HUES64 (cell line): ENCODE results near the gene ZNF462.
"Not testable (repeated sequence)": the region's sequence is repeated elsewhere in the genome, so short reads cannot be mapped to it uniquely, and the experiment has no call there.

Experiments used
- H3K27ac ChIP-seq: 2 replicates; pipeline ENCODE4 v1.7.0; 2013; ENCODE audit warnings: low read depth, low read length, inconsistent platforms
- H3K27me3 ChIP-seq: 2 replicates; pipeline ENCODE4 v1.6.1; 2013; ENCODE audit warnings: mild to moderate bottlenecking, low read length; ENCODE audit not compliant: insufficient read depth
- H3K36me3 ChIP-seq: 2 replicates; pipeline ENCODE4 v1.6.1; 2013; ENCODE audit warnings: mild to moderate bottlenecking, low read length; ENCODE audit not compliant: insufficient read depth
- H3K4me1 ChIP-seq: 2 replicates; pipeline ENCODE4 v1.6.1; 2013; ENCODE audit warnings: mild to moderate bottlenecking, low read length, moderate library complexity; ENCODE audit not compliant: insufficient read depth
- H3K4me3 ChIP-seq: 2 replicates; pipeline ENCODE4 v1.5.1; 2013; ENCODE audit warnings: mild to moderate bottlenecking, low read length, moderate library complexity
- H3K9ac ChIP-seq: 2 replicates; pipeline ENCODE4 v1.6.1; 2013; ENCODE audit warnings: mild to moderate bottlenecking, low read depth, low read length
- H3K9me3 ChIP-seq: 2 replicates; pipeline ENCODE4 v1.6.1; 2013; ENCODE audit warnings: low read depth, low read length; ENCODE audit not compliant: insufficient read depth
- WGBS: fragments of 150-250, 120-280 bp; methylation state at CpG from one replicate; pipeline ENCODE4 v1.1.7; 2013; ENCODE audit warnings: missing lambda C conversion rate; 5-methylcytosine and 5-hydroxymethylcytosine counted together

The ZNF462 gene

DNA sequence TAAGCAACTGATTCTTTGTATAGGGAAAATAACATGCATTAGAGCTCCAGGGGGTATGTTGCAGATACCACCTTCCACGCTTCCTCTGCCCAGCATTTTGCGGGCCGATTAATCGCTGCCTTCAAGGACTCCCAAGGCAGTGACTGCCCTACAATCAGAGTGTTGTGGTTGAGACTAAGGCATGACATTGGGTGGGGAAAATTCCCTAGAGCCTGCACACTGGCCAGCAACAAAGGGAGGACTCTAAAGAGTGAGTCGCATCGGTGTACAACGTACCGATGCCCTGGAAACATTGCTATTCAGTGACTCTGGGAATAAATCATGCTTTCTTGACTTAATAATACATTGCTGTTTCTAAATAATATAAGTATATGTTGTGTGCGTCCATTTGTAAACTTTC is 119.7 kb downstream of the ZNF462 start:
- Histone ChIP-seq H3K27me3 (no peaks in the 10 kb centered on the region), H3K4me3 (no peak overlapping the region), H3K9me3 (no peaks in the 10 kb centered on the region), H3K9ac (no peak overlapping the region), H3K27ac (no peak overlapping the region), H3K4me1 (no peaks in the 10 kb centered on the region), H3K36me3 (peaks cover 100% of the 10 kb centered on the region)
- 95% methylated on average over 8 of the region's 9 CpGs for whole genome bisulfite sequencing

DNA sequence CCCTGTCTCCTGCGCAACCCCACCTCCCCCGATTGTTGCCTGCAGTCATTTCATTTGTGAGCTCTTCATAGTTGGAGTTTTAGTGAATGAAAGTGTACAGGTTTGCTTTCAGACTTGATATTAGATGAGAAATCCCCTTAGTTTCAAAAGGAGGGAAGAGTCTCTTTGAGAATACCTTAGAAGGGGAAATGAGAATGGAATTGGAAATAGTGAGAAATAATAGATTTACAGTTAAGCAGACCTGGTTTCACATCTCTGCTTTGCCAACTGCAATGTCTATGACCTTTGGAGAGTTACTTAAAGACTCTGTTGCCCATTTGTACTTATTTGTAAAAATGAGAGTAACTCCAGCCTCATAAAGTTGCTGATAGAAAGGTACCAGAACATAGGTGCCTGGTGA is 120.4 kb downstream of the ZNF462 start:
- H3K36me3 ChIP-seq = peaks cover 100% of the 10 kb centered on the region
- H3K9me3 ChIP-seq = no peaks in the 10 kb centered on the region
- no peaks in the 10 kb centered on the region for H3K4me1 ChIP-seq
- no peak overlapping the region for H3K9ac ChIP-seq
- H3K27ac ChIP-seq = no peak overlapping the region
- H3K4me3 ChIP-seq = no peak overlapping the region
- WGBS = 95% methylated on average over 2 of the region's 2 CpGs
- H3K27me3 ChIP-seq = no peaks in the 10 kb centered on the region

DNA sequence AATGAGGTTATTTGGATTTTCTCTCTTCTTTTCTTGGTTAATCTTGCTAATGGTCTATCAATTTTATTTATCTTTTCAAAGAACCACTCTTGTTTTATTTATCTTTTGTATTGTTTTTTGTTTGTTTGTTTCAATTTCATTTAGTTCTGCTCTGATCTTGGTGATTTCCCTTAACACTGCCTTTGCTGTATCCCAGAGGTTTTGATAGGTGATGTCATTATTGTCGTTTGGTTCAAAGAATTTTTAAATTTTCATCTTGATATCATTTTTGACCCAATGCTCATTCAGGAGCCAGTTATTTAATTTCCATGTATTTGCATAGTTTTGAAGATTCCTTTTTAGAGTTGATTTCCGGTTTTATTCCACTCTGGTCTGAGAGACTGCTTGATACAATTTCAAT is 126.9 kb downstream of the ZNF462 start:
- not testable (repeated sequence) for H3K4me1 ChIP-seq, H3K4me3 ChIP-seq, H3K9ac ChIP-seq, H3K9me3 ChIP-seq, H3K27me3 ChIP-seq, H3K27ac ChIP-seq
- peaks cover 99% of the 10 kb centered on the region for H3K36me3 ChIP-seq
- WGBS = 97% methylated on average over 2 of the region's 2 CpGs

DNA sequence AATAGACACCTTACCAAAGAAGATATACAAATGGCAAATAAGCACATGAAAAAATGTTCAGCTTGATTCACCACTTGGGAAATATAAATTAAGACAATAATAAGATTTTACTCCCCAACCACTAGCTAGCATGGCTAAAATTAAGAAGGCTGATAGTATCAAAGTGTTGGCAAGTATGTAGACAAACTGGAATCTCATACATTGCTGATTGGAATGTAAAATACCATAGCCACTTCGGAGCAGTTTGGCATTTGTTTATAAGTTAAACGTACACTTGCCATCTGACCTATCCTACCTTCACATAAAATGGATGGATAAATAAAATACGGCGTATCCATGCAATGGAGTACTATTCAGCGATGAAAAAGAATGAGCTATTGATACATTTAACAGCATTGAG is 129.2 kb downstream of the ZNF462 start:
- WGBS = 99% methylated on average over 5 of the region's 5 CpGs
- peaks cover 92% of the 10 kb centered on the region for H3K36me3 ChIP-seq

DNA sequence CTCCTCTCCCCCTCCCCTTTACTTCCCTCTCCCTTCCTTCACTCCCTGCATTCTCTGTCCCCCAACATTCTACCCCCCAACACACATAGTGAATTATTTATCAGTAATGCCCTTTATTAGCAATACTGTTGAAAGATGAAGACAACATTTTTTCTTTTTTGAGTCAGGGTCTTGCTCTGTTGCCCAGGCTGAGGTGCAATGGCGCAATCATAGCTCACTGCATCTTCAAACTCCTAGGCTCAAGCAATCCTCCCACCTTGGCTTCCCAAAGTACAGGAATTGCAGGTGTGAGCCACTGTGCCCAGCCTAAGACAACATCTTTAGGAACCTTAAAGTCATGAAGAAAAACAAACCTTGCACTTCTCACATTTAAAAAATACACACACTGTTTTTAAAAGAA is 130.6 kb downstream of the ZNF462 start:
- peaks cover 91% of the 10 kb centered on the region for H3K36me3 ChIP-seq
- H3K9ac ChIP-seq = no peak overlapping the region
- H3K9me3 ChIP-seq = no peaks in the 10 kb centered on the region
- no peak overlapping the region for H3K27ac ChIP-seq
- H3K4me3 ChIP-seq = no peak overlapping the region
- no peaks in the 10 kb centered on the region for H3K27me3 ChIP-seq
- no peaks in the 10 kb centered on the region for H3K4me1 ChIP-seq
- 90% methylated on average over 1 of the region's 1 CpG for WGBS

More for the DNA sequence above, 129.2 kb downstream of the ZNF462 start:
- Histone ChIP-seq H3K27me3 (no peaks in the 10 kb centered on the region), H3K9ac (no peak overlapping the region), H3K4me1 (no peaks in the 10 kb centered on the region), H3K4me3 (no peak overlapping the region), H3K27ac (no peak overlapping the region), H3K9me3 (no peaks in the 10 kb centered on the region)

DNA sequence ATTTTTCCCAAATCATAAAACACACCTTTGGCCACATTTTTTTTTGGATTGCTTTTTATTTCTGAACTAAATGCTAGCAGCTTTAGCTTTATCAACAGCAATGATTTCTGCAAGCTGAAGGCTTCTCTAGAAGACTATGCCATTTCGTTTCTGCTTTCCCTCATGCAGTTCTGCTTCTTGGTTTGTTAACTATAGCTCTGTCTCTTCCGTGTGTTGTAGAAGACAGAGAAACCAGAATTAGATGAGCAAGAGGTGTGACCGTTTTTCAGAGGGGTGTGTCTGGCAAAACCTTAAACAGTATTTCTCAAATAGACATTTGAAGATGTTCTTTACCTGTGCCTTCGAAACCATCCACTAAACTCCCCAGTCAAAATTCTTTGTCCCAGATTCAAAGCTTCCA is 131.5 kb downstream of the ZNF462 start:
- no peak overlapping the region for H3K9ac ChIP-seq
- H3K36me3 ChIP-seq = peaks cover 91% of the 10 kb centered on the region
- WGBS = 92% methylated on average over 4 of the region's 4 CpGs
- H3K4me3 ChIP-seq = no peak overlapping the region
- H3K27ac ChIP-seq = no peak overlapping the region
- H3K27me3 ChIP-seq = no peaks in the 10 kb centered on the region
- no peaks in the 10 kb centered on the region for H3K9me3 ChIP-seq
- H3K4me1 ChIP-seq = no peaks in the 10 kb centered on the region

DNA sequence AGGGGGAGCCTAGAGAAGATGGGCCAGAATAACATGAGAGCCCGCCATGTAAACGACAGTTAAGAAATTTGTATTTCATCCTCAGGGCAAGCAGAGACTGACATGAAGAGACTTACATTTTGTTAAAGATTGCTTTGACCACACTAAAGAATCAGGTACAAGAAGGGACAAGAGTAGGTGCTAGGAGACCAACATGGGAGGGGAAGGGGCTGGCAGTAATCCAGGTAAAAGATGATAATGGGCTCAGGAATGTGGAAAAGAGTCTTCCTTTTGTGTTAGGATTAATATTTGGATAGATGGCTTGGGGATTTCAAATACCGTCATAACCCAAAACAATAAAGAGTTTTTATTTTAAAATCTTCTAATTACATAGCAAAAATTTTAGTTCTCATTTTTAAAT is 137.3 kb downstream of the ZNF462 start:
- Histone ChIP-seq H3K9me3 (no peaks in the 10 kb centered on the region), H3K4me1 (no peaks in the 10 kb centered on the region; the same call in 1 of the 2 replicates), H3K4me3 (no peak overlapping the region), H3K9ac (no peak overlapping the region), H3K27me3 (no peaks in the 10 kb centered on the region), H3K36me3 (peaks cover 89% of the 10 kb centered on the region), H3K27ac (no peak overlapping the region)
- WGBS = 94% methylated on average over 2 of the region's 3 CpGs

DNA sequence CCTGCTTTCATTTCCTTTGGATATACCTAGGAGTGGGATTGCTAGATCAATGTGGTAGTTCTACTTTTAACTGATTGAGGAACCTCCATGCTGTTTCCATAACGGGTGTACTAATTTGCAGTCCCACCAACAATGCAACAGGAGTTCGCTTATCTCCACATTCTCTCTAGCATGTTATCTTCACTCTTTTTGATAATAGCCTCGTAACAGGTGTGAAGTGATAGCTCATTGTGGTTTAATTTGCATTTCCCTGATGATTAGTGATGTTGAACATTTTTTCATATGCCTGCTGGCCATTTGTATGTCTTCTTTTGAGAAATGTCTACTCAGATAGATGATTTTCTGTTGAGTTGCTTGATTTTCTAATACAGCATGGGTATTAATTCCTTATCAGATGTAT is 142.2 kb downstream of the ZNF462 start:
- peaks cover 95% of the 10 kb centered on the region for H3K36me3 ChIP-seq
- WGBS = 94% methylated on average over 3 of the region's 3 CpGs
- H3K27me3 ChIP-seq = no peaks in the 10 kb centered on the region
- H3K4me3 ChIP-seq = no peak overlapping the region
- H3K9ac ChIP-seq = no peak overlapping the region
- H3K4me1 ChIP-seq = peaks cover 23% of the 10 kb centered on the region
- H3K9me3 ChIP-seq = no peaks in the 10 kb centered on the region
- H3K27ac ChIP-seq = no peak overlapping the region

DNA sequence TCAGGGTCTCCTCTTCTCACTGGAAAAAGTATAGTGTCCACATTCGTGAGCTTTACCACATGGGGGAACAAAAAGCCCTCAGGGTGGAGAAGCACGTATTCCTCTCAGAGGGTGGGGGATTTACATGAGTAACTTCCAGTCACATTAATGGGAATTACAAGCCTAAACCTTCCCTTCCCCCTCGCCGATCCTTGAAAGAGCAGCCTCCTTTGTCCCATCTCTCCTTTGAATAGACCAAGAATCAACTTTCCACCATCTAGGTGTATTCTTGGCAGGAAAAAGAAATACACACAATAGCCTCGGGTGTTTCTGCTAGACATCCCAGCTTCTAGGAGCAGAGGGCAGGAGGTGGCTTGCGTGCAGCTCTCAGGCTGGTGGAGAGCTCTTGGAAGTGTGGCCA is 144.4 kb downstream of the ZNF462 start:
- Histone ChIP-seq H3K4me1 (peaks cover 23% of the 10 kb centered on the region), H3K4me3 (no peak overlapping the region), H3K9ac (no peak overlapping the region), H3K36me3 (peaks cover 96% of the 10 kb centered on the region), H3K27ac (peak overlapping the region; percentile 15; the same call in 1 of the 2 replicates), H3K27me3 (no peaks in the 10 kb centered on the region), H3K9me3 (no peaks in the 10 kb centered on the region)
- 67% methylated on average over 6 of the region's 6 CpGs for WGBS

DNA sequence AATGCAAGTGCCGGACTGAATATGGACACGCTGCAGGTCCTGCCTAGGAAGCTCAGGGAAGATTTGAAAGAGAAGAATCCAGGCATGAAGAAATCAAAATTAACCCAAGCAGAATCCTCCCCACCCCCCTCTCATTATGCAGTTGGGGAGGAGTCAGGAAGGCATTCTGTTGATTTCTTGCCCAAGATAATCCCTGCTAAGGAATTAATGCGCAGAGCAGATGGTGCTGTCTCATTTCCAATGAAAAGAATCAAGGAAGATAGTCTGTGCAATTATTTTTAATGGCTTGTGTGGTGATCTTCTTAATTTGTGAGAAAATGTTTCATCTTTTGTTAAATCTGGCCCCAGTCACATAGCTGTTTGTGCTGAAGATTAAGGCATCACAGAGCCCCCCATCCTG is 145.0 kb downstream of the ZNF462 start:
- Histone ChIP-seq H3K4me3 (no peak overlapping the region), H3K9me3 (no peaks in the 10 kb centered on the region), H3K9ac (no peak overlapping the region), H3K27ac (peak overlapping the region; percentile 0; the same call in 1 of the 2 replicates), H3K36me3 (peaks cover 94% of the 10 kb centered on the region), H3K27me3 (no peaks in the 10 kb centered on the region), H3K4me1 (peaks cover 23% of the 10 kb centered on the region)
- WGBS = 97% methylated on average over 3 of the region's 3 CpGs

DNA sequence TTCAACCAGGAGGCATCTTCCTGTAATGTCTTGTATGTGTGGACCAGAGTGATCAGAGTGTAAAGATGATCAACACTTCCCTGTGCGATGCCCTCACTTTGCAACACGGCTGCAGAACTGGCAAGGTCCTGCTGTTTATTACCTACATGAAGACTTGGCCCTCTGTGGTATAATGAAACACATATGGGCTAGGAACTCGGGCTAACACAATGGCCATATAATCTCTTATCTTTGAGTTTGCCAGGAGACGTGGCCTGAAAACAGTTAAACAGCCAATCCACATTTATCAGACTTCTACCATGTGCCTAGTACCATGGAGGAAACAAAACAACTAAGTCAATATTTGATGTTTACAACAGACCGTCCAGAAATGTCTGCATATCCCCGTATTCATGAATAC is 145.5 kb downstream of the ZNF462 start:
- no peak overlapping the region for H3K9ac ChIP-seq
- H3K27ac ChIP-seq = no peak overlapping the region
- peaks cover 23% of the 10 kb centered on the region for H3K4me1 ChIP-seq
- H3K4me3 ChIP-seq = no peak overlapping the region
- H3K36me3 ChIP-seq = peaks cover 94% of the 10 kb centered on the region
- WGBS = 93% methylated on average over 6 of the region's 6 CpGs
- no peaks in the 10 kb centered on the region for H3K27me3 ChIP-seq
- no peaks in the 10 kb centered on the region for H3K9me3 ChIP-seq

DNA sequence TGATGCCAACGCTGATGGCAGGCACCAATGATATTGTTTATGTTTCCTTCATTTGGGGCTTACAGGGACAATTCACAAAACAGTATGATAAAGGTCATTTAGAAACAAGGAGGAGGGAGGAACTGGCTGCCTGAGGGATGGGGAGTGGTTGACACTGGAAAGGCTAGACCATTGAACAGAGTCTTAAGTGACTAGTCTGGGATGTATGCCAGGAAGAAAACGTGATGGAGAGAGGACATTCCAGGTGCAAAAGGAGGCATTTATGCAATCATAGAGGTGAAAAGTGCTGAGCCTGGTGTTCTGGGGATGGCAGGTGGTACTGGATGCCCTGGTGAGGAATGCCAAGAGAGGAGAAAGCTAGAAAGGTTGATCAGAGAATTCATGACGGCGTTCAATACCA is 153.4 kb downstream of the ZNF462 start:
- no peak overlapping the region for H3K9ac ChIP-seq
- H3K27ac ChIP-seq = no peak overlapping the region
- H3K27me3 ChIP-seq = no peaks in the 10 kb centered on the region
- H3K4me3 ChIP-seq = no peak overlapping the region
- H3K9me3 ChIP-seq = no peaks in the 10 kb centered on the region
- H3K4me1 ChIP-seq = peaks cover 14% of the 10 kb centered on the region
- 89% methylated on average over 4 of the region's 4 CpGs for WGBS
- peaks cover 23% of the 10 kb centered on the region for H3K36me3 ChIP-seq
